ENCODE results near the gene PDPR. TPM values are rescaled to one million over a fixed set of nuclear protein-coding genes. Genes with fewer than 3 reads are reported as not detected.

The PDPR gene
- total and polyA plus RNA-seq, 8 donors: 2.4 to 85.7 (median 18.9) TPM

- intact Hi-C loops (cut with DNase I; ENCODE audit: low total_unique reads): loop anchor here (10.0 kb wide), 1 partner anchor 95 kb away; the partner anchor contains the start of gene EXOSC6
- DNase-seq: no peak
- H3K4me3 ChIP-seq: no peak overlapping the region
- TF ChIP-seq POLR2AphosphoS5 (IDR thresholded peaks at IDR 0.05) (no peak), CTCF (IDR thresholded peaks at IDR 0.05) (no peak), POLR2A (IDR thresholded peaks at IDR 0.05) (no peak), EP300 (IDR thresholded peaks at IDR 0.05) (no peak)
- H3K9me3 ChIP-seq: no peaks in the 10 kb centered on the region
- no peaks in the 10 kb centered on the region for H3K4me1 ChIP-seq
- 78 to 87% (median 82%) methylated on average over 9 of the region's 9 CpGs for WGBS, 5 donors
- H3K27ac ChIP-seq: no peak overlapping the region
- H3K27me3 ChIP-seq: no peaks in the 10 kb centered on the region
- H3K36me3 ChIP-seq: peaks cover 70 to 89% (median 83%) of the 10 kb centered on the region in 4 donors
These were observed 45.5 kb downstream of the PDPR start for GRCh38 chr16:70159355-70160348.

- Histone ChIP-seq H3K4me1 (peaks cover 0 to 6% (median 3%) of the 10 kb centered on the region in 4 donors), H3K27me3 (no peaks in the 10 kb centered on the region), H3K27ac (no peak overlapping the region), H3K9me3 (no peaks in the 10 kb centered on the region), H3K36me3 (peaks cover 65 to 82% (median 76%) of the 10 kb centered on the region in 4 donors), H3K4me3 (no peak overlapping the region)
- intact Hi-C loops (cut with DNase I; ENCODE audit: low total_unique reads): no loop called here
- DNase-seq: no peak
- no peak for TF ChIP-seq POLR2A (IDR thresholded peaks at IDR 0.05)
- TF ChIP-seq POLR2AphosphoS5 (IDR thresholded peaks at IDR 0.05): no peak
- no peak for TF ChIP-seq EP300 (IDR thresholded peaks at IDR 0.05)
- TF ChIP-seq CTCF (IDR thresholded peaks at IDR 0.05): no peak
- 82 to 92% (median 89%) methylated on average over 6 of the region's 6 CpGs for WGBS, 5 donors
These were observed 46.3 kb downstream of the PDPR start for GRCh38 chr16:70160388-70160787.

GRCh38 chr16:70160821-70161220 is 46.7 kb downstream of the PDPR start:
- Histone ChIP-seq H3K9me3 (no peaks in the 10 kb centered on the region), H3K27me3 (no peaks in the 10 kb centered on the region), H3K4me3 (no peak overlapping the region), H3K4me1 (peaks cover 0 to 6% (median 3%) of the 10 kb centered on the region in 4 donors), H3K36me3 (peaks cover 60 to 78% (median 72%) of the 10 kb centered on the region in 4 donors), H3K27ac (no peak overlapping the region)
- DNase-seq: no peak
- no peak for TF ChIP-seq EP300 (IDR thresholded peaks at IDR 0.05)
- TF ChIP-seq POLR2AphosphoS5 (IDR thresholded peaks at IDR 0.05): no peak
- no peak for TF ChIP-seq CTCF (IDR thresholded peaks at IDR 0.05)
- no peak for TF ChIP-seq POLR2A (IDR thresholded peaks at IDR 0.05)
- intact Hi-C loops (cut with DNase I; ENCODE audit: low total_unique reads): no loop called here
- 93 to 97% (median 95%) methylated on average over 6 of the region's 6 CpGs for WGBS, 5 donors

- peaks cover 55 to 72% (median 67%) of the 10 kb centered on the region in 4 donors for H3K36me3 ChIP-seq
- no peak for TF ChIP-seq EP300 (IDR thresholded peaks at IDR 0.05)
- no peak for TF ChIP-seq POLR2AphosphoS5 (IDR thresholded peaks at IDR 0.05)
- no peak for TF ChIP-seq CTCF (IDR thresholded peaks at IDR 0.05)
- TF ChIP-seq POLR2A (IDR thresholded peaks at IDR 0.05): no peak
- WGBS, 5 donors: 78 to 89% (median 87%) methylated on average over 6 of the region's 6 CpGs
- H3K27me3 ChIP-seq: no peaks in the 10 kb centered on the region
- intact Hi-C loops (cut with DNase I; ENCODE audit: low total_unique reads): no loop called here
- peaks cover 0 to 6% (median 3%) of the 10 kb centered on the region in 4 donors for H3K4me1 ChIP-seq
- H3K9me3 ChIP-seq: no peaks in the 10 kb centered on the region
- no peak overlapping the region for H3K27ac ChIP-seq
- no peak for DNase-seq
- no peak overlapping the region for H3K4me3 ChIP-seq
These were observed 47.2 kb downstream of the PDPR start for GRCh38 chr16:70161350-70161749.
